Measurements from ENCODE around the gene RAB1A.

Gene RAB1A

DNA sequence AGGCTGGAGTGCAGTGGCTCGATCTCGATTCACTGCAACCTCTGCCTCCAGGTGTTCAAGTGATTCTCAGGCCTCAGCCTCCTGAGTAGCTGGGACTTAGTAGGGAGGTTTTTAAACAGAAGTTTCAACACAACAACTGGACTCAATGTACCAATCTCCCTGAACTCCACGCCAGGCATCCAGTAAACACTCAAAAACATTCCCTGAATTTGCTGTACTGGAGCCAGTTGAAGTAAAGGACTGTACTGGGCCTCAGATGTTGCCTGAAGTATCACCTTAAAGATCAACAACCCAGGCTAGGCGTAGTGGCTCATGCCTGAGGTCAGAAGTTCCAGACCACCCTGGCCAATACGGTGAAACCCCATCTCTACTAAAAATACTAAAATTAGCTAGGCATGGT is 22.4 kb downstream of the RAB1A start:
- peaks cover 39% of the 10 kb centered on the region for H3K4me1 Mint-ChIP-seq
- peaks cover 37% of the 10 kb centered on the region for H3K36me3 Mint-ChIP-seq (ENCODE audit: insufficient read depth)

DNA sequence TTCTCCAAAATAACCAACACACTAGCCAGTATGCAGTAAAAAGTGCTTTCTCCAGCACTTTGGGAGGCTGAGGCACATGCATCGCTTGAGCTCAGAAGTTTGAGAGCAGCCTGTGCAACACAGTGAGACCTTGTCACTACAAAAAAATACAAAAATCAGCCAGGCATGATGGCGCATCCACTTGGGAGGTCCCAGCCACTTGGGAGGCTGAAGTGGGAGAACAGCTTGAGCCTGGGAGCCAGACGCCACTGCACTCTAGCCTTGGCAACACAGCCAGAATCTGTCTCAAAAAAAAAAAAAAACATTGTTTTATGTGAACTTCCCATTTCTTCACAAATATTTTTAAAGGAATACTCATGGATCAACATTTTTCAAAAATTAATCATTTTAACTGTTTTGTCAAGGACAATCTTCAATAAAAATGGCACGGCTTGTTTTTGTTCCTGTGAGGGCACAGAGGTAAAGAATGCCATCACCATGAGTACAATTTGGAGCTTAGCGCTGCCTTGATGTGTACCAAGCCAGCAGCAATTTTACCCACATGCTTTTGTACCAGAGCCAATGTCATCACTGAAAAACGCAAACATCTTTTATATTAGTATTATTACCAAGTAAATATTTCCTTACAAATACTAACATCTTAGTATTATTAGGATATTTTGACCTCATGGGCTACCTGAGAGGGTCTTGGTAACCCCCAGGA is 26.7 kb downstream of the RAB1A start:
- H3K4me3 Mint-ChIP-seq: no peak overlapping the region
- no peaks in the 10 kb centered on the region for H3K27me3 Mint-ChIP-seq
- H3K4me1 Mint-ChIP-seq: peaks cover 23% of the 10 kb centered on the region
- no peak for DNase-seq (ENCODE audit: low spot score in 2 of 2)
- no peak for ATAC-seq (replicated peaks; ENCODE audit: extremely low read depth, poor library complexity, severe bottlenecking)
- H3K9me3 Mint-ChIP-seq: no peaks in the 10 kb centered on the region
- H3K36me3 Mint-ChIP-seq (ENCODE audit: insufficient read depth): peaks cover 55% of the 10 kb centered on the region
- no peak overlapping the region for H3K27ac Mint-ChIP-seq (ENCODE audit: low read depth)

More for the DNA sequence above, 22.4 kb downstream of the RAB1A start:
- Mint-ChIP-seq H3K9me3 (no peaks in the 10 kb centered on the region), H3K27me3 (no peaks in the 10 kb centered on the region), H3K27ac (ENCODE audit: low read depth) (peak overlapping the region; percentile 4), H3K4me3 (no peak overlapping the region)
- DNase-seq (ENCODE audit: low spot score in 2 of 2): no peak
- no peak for ATAC-seq (replicated peaks; ENCODE audit: extremely low read depth, poor library complexity, severe bottlenecking)

DNA sequence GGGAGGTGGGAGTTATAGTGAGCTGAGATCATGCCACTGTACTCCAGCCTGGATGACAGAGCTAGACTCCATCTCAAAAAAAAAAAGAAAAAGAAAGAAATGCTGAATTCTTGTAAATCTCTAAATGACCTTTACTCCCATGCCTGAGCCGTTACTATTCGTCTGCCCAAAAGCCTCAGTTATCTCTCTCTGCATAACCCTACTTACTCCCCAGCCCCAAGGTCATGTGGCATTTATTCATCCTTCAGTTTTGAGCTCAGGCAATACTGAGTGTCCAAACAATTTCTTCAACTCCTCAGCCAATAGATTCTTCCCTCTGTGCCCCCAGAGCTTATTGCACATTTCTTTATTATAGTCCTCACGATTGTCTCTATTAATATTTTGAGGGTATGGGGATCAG is 28.8 kb downstream of the RAB1A start:
- Mint-ChIP-seq H3K27ac (ENCODE audit: low read depth) (no peak overlapping the region), H3K4me3 (no peak overlapping the region), H3K27me3 (no peaks in the 10 kb centered on the region), H3K4me1 (peaks cover 16% of the 10 kb centered on the region), H3K36me3 (ENCODE audit: insufficient read depth) (peaks cover 60% of the 10 kb centered on the region), H3K9me3 (no peaks in the 10 kb centered on the region)
- ATAC-seq (replicated peaks; ENCODE audit: extremely low read depth, poor library complexity, severe bottlenecking) (no peak), DNase-seq (ENCODE audit: low spot score in 2 of 2) (no peak)

DNA sequence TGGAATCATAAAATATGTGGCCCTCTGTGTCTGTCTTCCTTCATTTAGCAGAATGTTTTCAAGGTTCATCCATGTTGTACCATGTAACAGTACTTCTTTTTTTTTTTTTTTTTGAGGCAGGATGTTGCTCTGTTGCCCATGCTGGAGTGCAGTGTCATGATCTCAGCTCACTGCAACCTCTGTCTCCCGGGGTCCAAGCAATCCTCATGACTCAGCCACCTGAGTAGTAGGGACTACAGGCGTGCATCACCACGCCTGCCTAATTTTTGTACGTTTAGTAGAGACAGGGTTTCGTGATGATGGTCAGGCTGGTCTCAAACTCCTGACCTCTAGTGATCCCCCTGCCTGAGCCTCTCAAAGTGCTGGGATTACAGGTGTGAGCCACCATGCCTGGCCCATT is 31.2 kb downstream of the RAB1A start:
- ATAC-seq (replicated peaks; ENCODE audit: extremely low read depth, poor library complexity, severe bottlenecking) (no peak), DNase-seq (ENCODE audit: low spot score in 2 of 2) (no peak)
- Mint-ChIP-seq H3K4me3 (no peak overlapping the region), H3K27me3 (no peaks in the 10 kb centered on the region), H3K36me3 (ENCODE audit: insufficient read depth) (peaks cover 62% of the 10 kb centered on the region), H3K4me1 (peaks cover 12% of the 10 kb centered on the region), H3K9me3 (no peaks in the 10 kb centered on the region), H3K27ac (ENCODE audit: low read depth) (peak overlapping the region; percentile 72)

DNA sequence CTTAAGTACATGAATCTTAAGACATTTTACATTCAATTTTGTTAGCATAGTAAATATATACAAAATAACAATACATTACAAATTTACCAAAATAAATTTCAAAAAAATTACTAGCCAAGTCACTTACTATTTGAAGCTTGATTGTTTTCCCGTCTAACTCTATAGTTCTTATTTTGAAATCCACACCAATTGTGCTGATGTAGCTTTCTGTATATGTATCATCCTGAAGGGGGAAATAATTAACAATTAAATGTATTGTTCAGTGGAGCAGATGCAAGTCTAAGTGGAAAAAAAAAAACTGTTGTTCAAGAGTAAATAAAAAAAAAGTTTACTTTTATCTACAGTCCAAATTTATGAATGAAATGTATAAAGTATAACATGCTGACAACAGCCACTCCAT is 32.1 kb downstream of the RAB1A start:
- no peak overlapping the region for H3K27ac Mint-ChIP-seq (ENCODE audit: low read depth)
- DNase-seq (ENCODE audit: low spot score in 2 of 2) (no peak), ATAC-seq (replicated peaks; ENCODE audit: extremely low read depth, poor library complexity, severe bottlenecking) (no peak)
- no peak overlapping the region for H3K4me3 Mint-ChIP-seq
- no peaks in the 10 kb centered on the region for H3K27me3 Mint-ChIP-seq
- peaks cover 64% of the 10 kb centered on the region for H3K36me3 Mint-ChIP-seq (ENCODE audit: insufficient read depth)
- H3K4me1 Mint-ChIP-seq: peaks cover 17% of the 10 kb centered on the region
- H3K9me3 Mint-ChIP-seq: no peaks in the 10 kb centered on the region

GRCh38 chr2:65096948-65097347 is 33.0 kb downstream of the RAB1A start:
- Mint-ChIP-seq H3K27ac (ENCODE audit: low read depth) (no peak overlapping the region), H3K4me3 (no peak overlapping the region), H3K4me1 (peaks cover 21% of the 10 kb centered on the region), H3K9me3 (no peaks in the 10 kb centered on the region), H3K36me3 (ENCODE audit: insufficient read depth) (peaks cover 64% of the 10 kb centered on the region), H3K27me3 (no peaks in the 10 kb centered on the region)
- no peak for DNase-seq (ENCODE audit: low spot score in 2 of 2)
- ATAC-seq (replicated peaks; ENCODE audit: extremely low read depth, poor library complexity, severe bottlenecking): no peak

GRCh38 chr2:65093211-65093610 is 36.7 kb downstream of the RAB1A start:
- Mint-ChIP-seq H3K27ac (ENCODE audit: low read depth) (peak overlapping the region; percentile 37), H3K4me1 (peaks cover 27% of the 10 kb centered on the region), H3K4me3 (no peak overlapping the region), H3K9me3 (no peaks in the 10 kb centered on the region), H3K36me3 (ENCODE audit: insufficient read depth) (peaks cover 71% of the 10 kb centered on the region), H3K27me3 (no peaks in the 10 kb centered on the region)
- DNase-seq (ENCODE audit: low spot score in 2 of 2) (no peak), ATAC-seq (replicated peaks; ENCODE audit: extremely low read depth, poor library complexity, severe bottlenecking) (no peak)

- no peak for ATAC-seq (replicated peaks; ENCODE audit: extremely low read depth, poor library complexity, severe bottlenecking)
- Mint-ChIP-seq H3K27ac (ENCODE audit: low read depth) (peak overlapping the region; percentile 37), H3K4me3 (no peak overlapping the region), H3K27me3 (no peaks in the 10 kb centered on the region), H3K36me3 (ENCODE audit: insufficient read depth) (peaks cover 71% of the 10 kb centered on the region), H3K4me1 (peaks cover 27% of the 10 kb centered on the region), H3K9me3 (no peaks in the 10 kb centered on the region)
- no peak for DNase-seq (ENCODE audit: low spot score in 2 of 2)
Observed at GRCh38 chr2:65092791-65093190, 37.1 kb downstream of the RAB1A start.

DNA sequence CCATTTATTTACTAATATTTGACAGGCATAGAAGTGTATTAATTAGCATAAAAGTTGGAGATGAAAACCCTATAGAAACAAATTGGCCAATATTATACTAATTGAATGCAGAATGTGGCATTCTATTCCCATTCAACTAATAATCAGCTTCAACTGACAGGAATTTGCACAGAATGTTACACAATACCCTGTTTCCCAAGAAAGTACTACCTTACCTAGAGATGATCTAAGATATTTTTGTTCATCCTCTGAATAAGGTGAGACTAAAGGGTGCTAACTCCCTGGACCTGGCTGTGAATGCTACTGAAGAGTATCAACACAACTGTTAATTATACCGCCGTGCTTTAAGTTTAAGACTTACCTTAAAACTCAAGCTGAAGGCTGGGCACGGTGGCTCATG is 44.8 kb downstream of the RAB1A start:
- Mint-ChIP-seq H3K27ac (ENCODE audit: low read depth) (no peak overlapping the region), H3K27me3 (no peaks in the 10 kb centered on the region), H3K36me3 (ENCODE audit: insufficient read depth) (peaks cover 63% of the 10 kb centered on the region), H3K9me3 (no peaks in the 10 kb centered on the region), H3K4me1 (peaks cover 8% of the 10 kb centered on the region), H3K4me3 (no peak overlapping the region)
- no peak for DNase-seq (ENCODE audit: low spot score in 2 of 2)
- no peak for ATAC-seq (replicated peaks; ENCODE audit: extremely low read depth, poor library complexity, severe bottlenecking)

DNA sequence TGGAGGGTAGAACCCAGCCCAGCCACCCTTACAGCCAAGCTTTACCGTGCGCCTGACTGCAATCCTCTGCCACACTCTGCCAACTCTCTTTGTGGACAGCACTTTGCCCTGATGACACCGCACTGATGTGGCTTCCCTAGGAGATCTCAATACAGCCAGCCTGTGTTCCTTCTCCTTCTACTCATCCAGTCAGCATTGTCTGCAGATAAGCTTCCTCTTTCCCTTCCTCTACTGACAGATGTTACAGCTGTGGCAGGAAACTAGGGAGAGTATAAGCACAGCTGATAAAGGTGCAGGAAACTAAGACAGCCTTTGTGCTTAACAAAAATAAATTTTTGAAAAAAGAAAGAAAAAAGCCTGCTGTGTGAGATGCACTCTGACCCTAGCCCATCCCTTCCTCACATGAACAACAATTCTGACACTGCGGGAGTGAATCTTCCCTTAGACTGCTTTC is 48.6 kb downstream of the RAB1A start:
- DNase-seq (ENCODE audit: low spot score in 2 of 2) (no peak), ATAC-seq (replicated peaks; ENCODE audit: extremely low read depth, poor library complexity, severe bottlenecking) (no peak)
- H3K4me3 Mint-ChIP-seq: no peak overlapping the region
- no peaks in the 10 kb centered on the region for H3K27me3 Mint-ChIP-seq
- no peaks in the 10 kb centered on the region for H3K9me3 Mint-ChIP-seq
- H3K27ac Mint-ChIP-seq (ENCODE audit: low read depth): peak overlapping the region; percentile 16
- H3K4me1 Mint-ChIP-seq: no peaks in the 10 kb centered on the region
- H3K36me3 Mint-ChIP-seq (ENCODE audit: insufficient read depth): peaks cover 40% of the 10 kb centered on the region

GRCh38 chr2:65079017-65079416 is 50.9 kb downstream of the RAB1A start:
- Mint-ChIP-seq H3K27ac (ENCODE audit: low read depth) (no peak overlapping the region), H3K9me3 (no peaks in the 10 kb centered on the region), H3K4me3 (no peak overlapping the region)

DNA sequence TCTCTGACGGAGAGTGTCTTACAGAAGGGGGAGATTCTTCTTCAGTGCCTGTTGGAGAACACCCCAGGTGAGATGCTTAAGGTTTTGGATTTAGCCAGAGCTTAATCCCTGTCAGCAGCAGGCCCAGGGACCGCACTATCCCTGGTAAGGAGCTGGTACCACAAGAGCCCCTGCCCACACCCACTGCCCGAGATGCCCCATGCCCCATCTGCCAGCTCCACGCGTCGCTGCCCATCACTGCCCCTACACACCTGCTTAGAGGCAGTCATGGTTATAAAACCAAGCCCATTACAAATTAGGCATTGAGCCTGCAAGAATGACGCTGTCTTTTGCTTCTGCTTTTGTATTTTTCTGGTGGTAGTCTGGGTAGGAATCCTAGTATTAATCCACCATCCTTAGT is 52.0 kb downstream of the RAB1A start:
- Mint-ChIP-seq H3K4me1 (no peaks in the 10 kb centered on the region), H3K4me3 (no peak overlapping the region), H3K9me3 (no peaks in the 10 kb centered on the region), H3K36me3 (ENCODE audit: insufficient read depth) (peaks cover 36% of the 10 kb centered on the region), H3K27ac (ENCODE audit: low read depth) (no peak overlapping the region), H3K27me3 (no peaks in the 10 kb centered on the region)
- no peak for ATAC-seq (replicated peaks; ENCODE audit: extremely low read depth, poor library complexity, severe bottlenecking)
- no peak for DNase-seq (ENCODE audit: low spot score in 2 of 2)

More at GRCh38 chr2:65079017-65079416, 50.9 kb downstream of the RAB1A start:
- no peak for ATAC-seq (replicated peaks; ENCODE audit: extremely low read depth, poor library complexity, severe bottlenecking)
- peaks cover 39% of the 10 kb centered on the region for H3K36me3 Mint-ChIP-seq (ENCODE audit: insufficient read depth)
- no peak for DNase-seq (ENCODE audit: low spot score in 2 of 2)
- H3K27me3 Mint-ChIP-seq: no peaks in the 10 kb centered on the region
- H3K4me1 Mint-ChIP-seq: no peaks in the 10 kb centered on the region

DNA sequence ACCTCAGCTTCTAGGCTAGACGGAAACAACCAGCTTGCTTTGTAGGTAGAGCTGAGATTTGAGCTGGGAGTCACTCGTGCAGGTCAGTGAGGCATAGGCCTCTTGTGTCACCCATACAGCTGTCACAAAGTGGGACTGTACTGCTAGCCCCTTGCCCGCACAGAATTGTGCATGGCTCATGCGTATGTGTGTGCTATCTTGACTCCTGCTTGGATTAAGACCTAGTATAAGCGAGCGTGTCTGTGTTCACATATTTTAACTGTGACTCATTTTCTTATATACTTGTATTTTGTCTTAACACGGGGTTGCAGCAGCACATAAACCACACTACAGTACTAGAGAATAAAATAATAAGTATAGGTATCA is 53.6 kb downstream of the RAB1A start:
- H3K36me3 Mint-ChIP-seq (ENCODE audit: insufficient read depth): peaks cover 35% of the 10 kb centered on the region
- H3K27ac Mint-ChIP-seq (ENCODE audit: low read depth): no peak overlapping the region
- no peaks in the 10 kb centered on the region for H3K27me3 Mint-ChIP-seq
- no peaks in the 10 kb centered on the region for H3K9me3 Mint-ChIP-seq
- DNase-seq (ENCODE audit: low spot score in 2 of 2) (no peak), ATAC-seq (replicated peaks; ENCODE audit: extremely low read depth, poor library complexity, severe bottlenecking) (no peak)
- H3K4me1 Mint-ChIP-seq: no peaks in the 10 kb centered on the region
- no peak overlapping the region for H3K4me3 Mint-ChIP-seq

Data from central memory CD8-positive, alpha-beta T cell (primary cell).